COR-L47 (cell line): ENCODE results near the gene NEDD4L.

Experiments
- DNase-seq: peaks from one replicate; lab custom pipeline; 2025; lab: John Stamatoyannopoulos, UW

The NEDD4L gene

GRCh38 chr18:58181988-58182387 is 138.0 kb downstream of the NEDD4L start:
- no peak for DNase-seq

GRCh38 chr18:58183226-58183625 is 139.2 kb downstream of the NEDD4L start:
- DNase-seq, result peak; percentile 75

- no peak for DNase-seq
Observed at GRCh38 chr18:58186258-58186948, 142.4 kb downstream of the NEDD4L start.

GRCh38 chr18:58187674-58188073 is 143.6 kb downstream of the NEDD4L start:
- no peak for DNase-seq

GRCh38 chr18:58188996-58189395 is 145.0 kb downstream of the NEDD4L start:
- no peak for DNase-seq

- DNase-seq, result no peak
Observed at GRCh38 chr18:58190842-58191530, 147.0 kb downstream of the NEDD4L start.

- DNase-seq, result no peak
Observed at GRCh38 chr18:58191626-58192025, 147.6 kb downstream of the NEDD4L start.

GRCh38 chr18:58192519-58192918 is 148.5 kb downstream of the NEDD4L start:
- no peak for DNase-seq

GRCh38 chr18:58194028-58194427 is 150.0 kb downstream of the NEDD4L start:
- DNase-seq, result peak; percentile 23

GRCh38 chr18:58195278-58195765 is 151.3 kb downstream of the NEDD4L start:
- peak; percentile 54 for DNase-seq

- no peak for DNase-seq
Observed at GRCh38 chr18:58196164-58196563, 152.1 kb downstream of the NEDD4L start.

- DNase-seq, result no peak
Observed at GRCh38 chr18:58196881-58197872, 153.2 kb downstream of the NEDD4L start.

GRCh38 chr18:58201268-58201667 is 157.2 kb downstream of the NEDD4L start:
- no peak for DNase-seq

- DNase-seq, result peak; percentile 86
Observed at GRCh38 chr18:58201733-58202730, 158.0 kb downstream of the NEDD4L start.

- no peak for DNase-seq
Observed at GRCh38 chr18:58204776-58205442, 160.9 kb downstream of the NEDD4L start.

- peak; percentile 70 for DNase-seq
Observed at GRCh38 chr18:58205443-58206160, 161.6 kb downstream of the NEDD4L start.

- no peak for DNase-seq
Observed at GRCh38 chr18:58207520-58208152, 163.6 kb downstream of the NEDD4L start.

- no peak for DNase-seq
Observed at GRCh38 chr18:58208207-58208932, 164.3 kb downstream of the NEDD4L start.

GRCh38 chr18:58209326-58209725 is 165.3 kb downstream of the NEDD4L start:
- no peak for DNase-seq
